Measurements from ENCODE around the gene ANKRD31.
A peak's percentile ranks its signal among the peaks of the same experiment; 100 is the strongest.

Gene ANKRD31

GRCh38 chr5:75053054-75053303, 183.7 kb downstream of the ANKRD31 start:
- H3K36me3 Mint-ChIP-seq: no peaks in the 10 kb centered on the region
- ATAC-seq (ENCODE audit: low read depth): peak; percentile 34

GRCh38 chr5:75052192-75053053, 184.3 kb downstream of the ANKRD31 start, which contains the start of gene GCNT4:
TSS of gene GCNT4 (minus strand) at chr5:75052558. CDS start at chr5:75030037, 22,521 bp downstream.
- Mint-ChIP-seq H3K36me3 (no peaks in the 10 kb centered on the region), H3K9me3 (no peaks in the 10 kb centered on the region), H3K27me3 (peaks cover 37% of the 10 kb centered on the region), H3K4me1 (no peaks in the 10 kb centered on the region), H3K27ac (no peak within 1 kb of the TSS), H3K4me3 (peak within 1 kb of the TSS; percentile 64)
- DNase-seq (ENCODE audit: low spot score in 2 of 2): no peak
- ATAC-seq (ENCODE audit: low read depth): peak; percentile 15

More at GRCh38 chr5:75053054-75053303, 183.7 kb downstream of the ANKRD31 start:
- Mint-ChIP-seq H3K4me1 (no peaks in the 10 kb centered on the region), H3K27ac (no peak overlapping the region), H3K9me3 (no peaks in the 10 kb centered on the region), H3K4me3 (no peak overlapping the region), H3K27me3 (peaks cover 37% of the 10 kb centered on the region)
- no peak for DNase-seq (ENCODE audit: low spot score in 2 of 2)

GRCh38 chr5:75051217-75051751, 185.4 kb downstream of the ANKRD31 start:
- Mint-ChIP-seq H3K4me1 (no peaks in the 10 kb centered on the region), H3K4me3 (no peak overlapping the region), H3K27me3 (peaks cover 36% of the 10 kb centered on the region), H3K27ac (no peak overlapping the region), H3K36me3 (no peaks in the 10 kb centered on the region), H3K9me3 (no peaks in the 10 kb centered on the region)
- ATAC-seq (ENCODE audit: low read depth): no peak
- no peak for DNase-seq (ENCODE audit: low spot score in 2 of 2)

GRCh38 chr5:75050415-75050814, 186.3 kb downstream of the ANKRD31 start:
- peaks cover 31% of the 10 kb centered on the region for H3K27me3 Mint-ChIP-seq

GRCh38 chr5:75049456-75050351, 187.0 kb downstream of the ANKRD31 start:
- peak; percentile 59 for ATAC-seq (ENCODE audit: low read depth)
- no peaks in the 10 kb centered on the region for H3K36me3 Mint-ChIP-seq
- no peak overlapping the region for H3K4me3 Mint-ChIP-seq
- H3K27ac Mint-ChIP-seq: no peak overlapping the region
- H3K27me3 Mint-ChIP-seq: peaks cover 29% of the 10 kb centered on the region
- H3K9me3 Mint-ChIP-seq: no peaks in the 10 kb centered on the region
- DNase-seq (ENCODE audit: low spot score in 2 of 2): peak; percentile 14 to 22
- H3K4me1 Mint-ChIP-seq: no peaks in the 10 kb centered on the region

More at GRCh38 chr5:75050415-75050814, 186.3 kb downstream of the ANKRD31 start:
- ATAC-seq (ENCODE audit: low read depth) (peak; percentile 34), DNase-seq (ENCODE audit: low spot score in 2 of 2) (no peak)
- Mint-ChIP-seq H3K4me1 (no peaks in the 10 kb centered on the region), H3K4me3 (no peak overlapping the region), H3K36me3 (no peaks in the 10 kb centered on the region), H3K27ac (no peak overlapping the region), H3K9me3 (no peaks in the 10 kb centered on the region)

GRCh38 chr5:75048457-75048953, 188.2 kb downstream of the ANKRD31 start:
- Mint-ChIP-seq H3K27me3 (peaks cover 29% of the 10 kb centered on the region), H3K4me3 (no peak overlapping the region), H3K27ac (no peak overlapping the region), H3K9me3 (no peaks in the 10 kb centered on the region), H3K36me3 (no peaks in the 10 kb centered on the region), H3K4me1 (no peaks in the 10 kb centered on the region)
- DNase-seq (ENCODE audit: low spot score in 2 of 2) (no peak), ATAC-seq (ENCODE audit: low read depth) (no peak)

GRCh38 chr5:75047356-75047755, 189.3 kb downstream of the ANKRD31 start:
- ATAC-seq (ENCODE audit: low read depth) (no peak), DNase-seq (ENCODE audit: low spot score in 2 of 2) (no peak)
- H3K27me3 Mint-ChIP-seq: peaks cover 31% of the 10 kb centered on the region
- no peak overlapping the region for H3K4me3 Mint-ChIP-seq
- H3K27ac Mint-ChIP-seq: no peak overlapping the region
- H3K9me3 Mint-ChIP-seq: no peaks in the 10 kb centered on the region
- no peaks in the 10 kb centered on the region for H3K4me1 Mint-ChIP-seq
- H3K36me3 Mint-ChIP-seq: no peaks in the 10 kb centered on the region

GRCh38 chr5:75046366-75047142, 190.1 kb downstream of the ANKRD31 start:
- DNase-seq (ENCODE audit: low spot score in 2 of 2): no peak
- no peak overlapping the region for H3K27ac Mint-ChIP-seq
- no peak for ATAC-seq (ENCODE audit: low read depth)
- no peaks in the 10 kb centered on the region for H3K4me1 Mint-ChIP-seq
- H3K9me3 Mint-ChIP-seq: no peaks in the 10 kb centered on the region
- H3K27me3 Mint-ChIP-seq: peaks cover 24% of the 10 kb centered on the region
- no peaks in the 10 kb centered on the region for H3K36me3 Mint-ChIP-seq
- H3K4me3 Mint-ChIP-seq: no peak overlapping the region

GRCh38 chr5:75045071-75045470, 191.6 kb downstream of the ANKRD31 start:
- Mint-ChIP-seq H3K27ac (no peak overlapping the region), H3K36me3 (no peaks in the 10 kb centered on the region), H3K4me3 (no peak overlapping the region), H3K9me3 (no peaks in the 10 kb centered on the region), H3K4me1 (no peaks in the 10 kb centered on the region), H3K27me3 (peaks cover 14% of the 10 kb centered on the region)
- DNase-seq (ENCODE audit: low spot score in 2 of 2) (no peak), ATAC-seq (ENCODE audit: low read depth) (no peak)

- Mint-ChIP-seq H3K9me3 (no peaks in the 10 kb centered on the region), H3K27ac (no peak overlapping the region), H3K27me3 (peaks cover 14% of the 10 kb centered on the region), H3K4me3 (no peak overlapping the region), H3K36me3 (no peaks in the 10 kb centered on the region), H3K4me1 (no peaks in the 10 kb centered on the region)
- ATAC-seq (ENCODE audit: low read depth) (no peak), DNase-seq (ENCODE audit: low spot score in 2 of 2) (no peak)
Observed at GRCh38 chr5:75044406-75044805, 192.3 kb downstream of the ANKRD31 start.

- DNase-seq (ENCODE audit: low spot score in 2 of 2) (no peak), ATAC-seq (ENCODE audit: low read depth) (no peak)
- Mint-ChIP-seq H3K4me1 (no peaks in the 10 kb centered on the region), H3K27ac (no peak overlapping the region), H3K36me3 (no peaks in the 10 kb centered on the region), H3K27me3 (peaks cover 16% of the 10 kb centered on the region), H3K4me3 (no peak overlapping the region), H3K9me3 (no peaks in the 10 kb centered on the region)
Observed at GRCh38 chr5:75043633-75044264, 192.9 kb downstream of the ANKRD31 start.

GRCh38 chr5:75042522-75042921, 194.2 kb downstream of the ANKRD31 start:
- H3K27ac Mint-ChIP-seq: no peak overlapping the region
- ATAC-seq (ENCODE audit: low read depth) (no peak), DNase-seq (ENCODE audit: low spot score in 2 of 2) (no peak)
- H3K27me3 Mint-ChIP-seq: peaks cover 13% of the 10 kb centered on the region
- H3K36me3 Mint-ChIP-seq: no peaks in the 10 kb centered on the region
- H3K9me3 Mint-ChIP-seq: no peaks in the 10 kb centered on the region
- no peaks in the 10 kb centered on the region for H3K4me1 Mint-ChIP-seq
- H3K4me3 Mint-ChIP-seq: no peak overlapping the region

- H3K4me1 Mint-ChIP-seq: no peaks in the 10 kb centered on the region
- H3K4me3 Mint-ChIP-seq: no peak overlapping the region
- ATAC-seq (ENCODE audit: low read depth) (no peak), DNase-seq (ENCODE audit: low spot score in 2 of 2) (no peak)
- peaks cover 10% of the 10 kb centered on the region for H3K27me3 Mint-ChIP-seq
- H3K36me3 Mint-ChIP-seq: no peaks in the 10 kb centered on the region
- H3K9me3 Mint-ChIP-seq: no peaks in the 10 kb centered on the region
- H3K27ac Mint-ChIP-seq: no peak overlapping the region
Observed at GRCh38 chr5:75040973-75041372, 195.7 kb downstream of the ANKRD31 start.
